RWPE2 (cell line): Measurements from ENCODE around the gene PLEKHG1.

Experiments
- ATAC-seq: fragments of 200-7000 bp; cut with Tn5 transposase; 3 replicates; pipeline ENCODE4 v1.9.1; 2021; ENCODE audit warnings: low read depth
- DNase-seq: peaks from one replicate; pipeline ENCODE4 v3.0.0-alpha.2; 2020; ENCODE audit warnings: low spot score
- H3K27ac ChIP-seq: fragments of 450-650 bp; 2 replicates; pipeline ENCODE4 v1.5.1; 2017; ENCODE audit warnings: mild to moderate bottlenecking; ENCODE audit not compliant: poor library complexity, severe bottlenecking
- H3K27me3 ChIP-seq: fragments of 250-450 bp; sonication (Bioruptor Pico); 2 replicates; pipeline ENCODE4 v1.5.1; 2021; ENCODE audit warnings: mild to moderate bottlenecking, moderate library complexity; ENCODE audit not compliant: insufficient read depth, poor library complexity, severe bottlenecking
- H3K36me3 ChIP-seq: fragments of 250-450 bp; sonication (Bioruptor Pico); 2 replicates; pipeline ENCODE4 v1.5.1; 2020; ENCODE audit warnings: low read depth, mild to moderate bottlenecking, moderate library complexity
- H3K4me1 ChIP-seq: fragments of 250-450 bp; sonication (Bioruptor Pico); 2 replicates; pipeline ENCODE4 v1.5.1; 2021; ENCODE audit warnings: mild to moderate bottlenecking, moderate library complexity; ENCODE audit not compliant: insufficient read depth, poor library complexity, severe bottlenecking
- H3K4me3 ChIP-seq: fragments of 250-450 bp; sonication (Bioruptor Pico); 2 replicates; pipeline ENCODE4 v1.5.1; 2021; ENCODE audit warnings: mild to moderate bottlenecking, moderate library complexity; ENCODE audit not compliant: severe bottlenecking
- H3K9me3 ChIP-seq: fragments of 250-450 bp; sonication (Bioruptor Pico); 2 replicates; pipeline ENCODE4 v1.5.1; 2021; ENCODE audit warnings: mild to moderate bottlenecking, moderate library complexity; ENCODE audit not compliant: severe bottlenecking
- TF ChIP-seq, protein P1 (sequence below): fragments of 450-650 bp; IDR thresholded peaks from one replicate; pipeline ENCODE4 v1.5.1; 2017; ENCODE audit warnings: mild to moderate bottlenecking, moderate library complexity; ENCODE audit not compliant: poor library complexity, severe bottlenecking

PLEKHG1 gene

DNA sequence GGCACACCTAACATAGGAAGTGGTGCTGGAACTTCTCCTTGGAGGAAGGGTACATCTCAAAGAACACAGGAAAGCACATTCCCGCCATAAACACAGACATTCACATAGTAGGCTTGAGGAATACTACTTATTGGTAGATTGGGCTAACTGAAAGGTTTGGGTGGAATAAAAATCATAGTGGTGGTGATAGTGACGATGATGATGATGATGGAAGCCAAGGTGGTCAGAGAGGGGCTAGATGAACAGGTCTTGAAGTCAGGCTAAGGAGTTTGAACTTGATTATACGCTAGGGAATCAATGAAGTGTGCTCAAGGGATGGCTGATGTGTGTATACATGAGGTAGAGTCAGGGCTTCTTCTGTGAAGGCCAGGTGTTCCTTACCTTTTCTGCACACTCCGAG is 12.0 kb upstream of the PLEKHG1 start:
- Histone ChIP-seq H3K27me3 (no peaks in the 10 kb centered on the region), H3K4me1 (no peaks in the 10 kb centered on the region), H3K27ac (no peak overlapping the region), H3K4me3 (no peak overlapping the region), H3K36me3 (no peaks in the 10 kb centered on the region), H3K9me3 (no peaks in the 10 kb centered on the region)
- ATAC-seq (no peak), DNase-seq (no peak)
- TF ChIP-seq, protein P1, sequence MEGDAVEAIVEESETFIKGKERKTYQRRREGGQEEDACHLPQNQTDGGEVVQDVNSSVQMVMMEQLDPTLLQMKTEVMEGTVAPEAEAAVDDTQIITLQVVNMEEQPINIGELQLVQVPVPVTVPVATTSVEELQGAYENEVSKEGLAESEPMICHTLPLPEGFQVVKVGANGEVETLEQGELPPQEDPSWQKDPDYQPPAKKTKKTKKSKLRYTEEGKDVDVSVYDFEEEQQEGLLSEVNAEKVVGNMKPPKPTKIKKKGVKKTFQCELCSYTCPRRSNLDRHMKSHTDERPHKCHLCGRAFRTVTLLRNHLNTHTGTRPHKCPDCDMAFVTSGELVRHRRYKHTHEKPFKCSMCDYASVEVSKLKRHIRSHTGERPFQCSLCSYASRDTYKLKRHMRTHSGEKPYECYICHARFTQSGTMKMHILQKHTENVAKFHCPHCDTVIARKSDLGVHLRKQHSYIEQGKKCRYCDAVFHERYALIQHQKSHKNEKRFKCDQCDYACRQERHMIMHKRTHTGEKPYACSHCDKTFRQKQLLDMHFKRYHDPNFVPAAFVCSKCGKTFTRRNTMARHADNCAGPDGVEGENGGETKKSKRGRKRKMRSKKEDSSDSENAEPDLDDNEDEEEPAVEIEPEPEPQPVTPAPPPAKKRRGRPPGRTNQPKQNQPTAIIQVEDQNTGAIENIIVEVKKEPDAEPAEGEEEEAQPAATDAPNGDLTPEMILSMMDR: no peak

DNA sequence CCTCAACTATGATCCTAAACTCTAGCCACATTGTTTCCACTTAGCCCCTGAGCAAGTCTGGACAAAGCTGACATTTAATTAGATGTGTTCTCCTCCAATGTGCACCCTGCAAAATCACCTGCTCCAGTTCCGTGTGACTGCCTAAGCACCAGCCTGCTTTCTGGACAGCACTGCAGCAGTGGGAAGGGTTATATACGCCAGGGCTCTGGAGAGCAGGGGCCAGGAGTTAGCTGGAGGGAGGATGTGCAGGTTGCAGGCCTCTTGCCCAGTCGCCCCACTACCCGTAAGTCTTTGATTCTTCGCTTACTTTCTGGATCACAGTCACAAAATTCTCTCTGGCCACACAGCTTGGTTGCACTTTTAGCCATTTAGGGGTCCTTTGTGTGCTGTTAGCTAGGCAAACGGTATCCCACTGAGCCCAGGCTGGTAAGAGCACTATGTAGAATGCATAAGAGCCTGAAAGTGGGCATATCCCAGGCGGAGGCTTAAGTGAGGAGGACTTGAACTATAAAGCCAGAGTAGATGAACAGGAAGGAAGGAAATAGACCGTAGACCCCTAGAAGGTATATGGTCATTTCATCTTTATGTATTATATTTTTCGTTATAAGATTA is 10.7 kb upstream of the PLEKHG1 start:
- Histone ChIP-seq H3K4me1 (no peaks in the 10 kb centered on the region), H3K27me3 (no peaks in the 10 kb centered on the region), H3K4me3 (no peak overlapping the region), H3K36me3 (no peaks in the 10 kb centered on the region), H3K9me3 (no peaks in the 10 kb centered on the region), H3K27ac (no peak overlapping the region)
- TF ChIP-seq, protein P1: no peak
- DNase-seq: no peak
- no peak; the same call in 2 of the 3 replicates for ATAC-seq

DNA sequence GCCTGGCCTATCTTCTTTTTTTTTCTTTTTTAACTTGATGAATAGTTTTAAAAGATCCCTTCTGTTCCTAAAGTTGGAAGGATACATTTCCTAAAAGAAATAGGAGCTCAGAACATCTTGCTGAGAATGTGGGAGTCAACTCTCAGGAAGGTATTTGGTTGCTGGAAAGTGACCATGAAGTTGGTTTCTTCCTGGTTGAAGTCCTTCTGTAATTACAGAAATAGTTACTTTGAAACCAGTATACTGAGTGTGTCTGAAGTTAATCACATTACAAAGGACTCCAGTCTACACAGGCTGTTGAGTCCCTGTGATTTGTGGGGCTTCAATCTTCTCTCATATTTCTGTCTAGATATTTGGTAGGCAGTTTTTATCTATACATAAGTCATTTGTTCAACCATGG is 9.8 kb upstream of the PLEKHG1 start:
- ATAC-seq: no peak
- no peaks in the 10 kb centered on the region for H3K27me3 ChIP-seq
- no peaks in the 10 kb centered on the region for H3K36me3 ChIP-seq
- no peak overlapping the region for H3K27ac ChIP-seq
- no peaks in the 10 kb centered on the region for H3K9me3 ChIP-seq
- no peaks in the 10 kb centered on the region for H3K4me1 ChIP-seq
- TF ChIP-seq, protein P1: no peak
- no peak overlapping the region for H3K4me3 ChIP-seq
- no peak for DNase-seq

DNA sequence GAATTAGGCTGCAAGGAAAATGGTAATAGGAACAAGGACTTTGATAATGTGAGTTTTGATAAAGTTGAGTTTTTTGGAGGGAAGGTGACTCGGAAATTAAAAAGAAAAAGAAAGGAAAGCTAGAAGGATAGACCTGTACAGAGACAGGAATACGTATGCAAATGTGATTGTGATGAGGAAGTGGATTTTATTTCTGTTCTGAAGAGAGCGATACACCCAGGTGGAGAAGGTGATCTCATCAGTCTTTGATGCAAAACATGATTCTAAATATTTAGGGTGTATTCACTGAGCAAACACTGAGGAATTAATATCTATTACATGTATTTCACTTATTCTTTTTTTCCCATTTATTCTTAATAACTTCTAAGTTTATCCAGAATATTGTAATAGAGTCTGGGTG is 9.2 kb upstream of the PLEKHG1 start:
- Histone ChIP-seq H3K36me3 (no peaks in the 10 kb centered on the region), H3K4me1 (no peaks in the 10 kb centered on the region), H3K27me3 (no peaks in the 10 kb centered on the region), H3K4me3 (no peak overlapping the region), H3K27ac (no peak overlapping the region), H3K9me3 (no peaks in the 10 kb centered on the region)
- no peak for DNase-seq
- no peak for ATAC-seq
- TF ChIP-seq, protein P1: no peak

DNA sequence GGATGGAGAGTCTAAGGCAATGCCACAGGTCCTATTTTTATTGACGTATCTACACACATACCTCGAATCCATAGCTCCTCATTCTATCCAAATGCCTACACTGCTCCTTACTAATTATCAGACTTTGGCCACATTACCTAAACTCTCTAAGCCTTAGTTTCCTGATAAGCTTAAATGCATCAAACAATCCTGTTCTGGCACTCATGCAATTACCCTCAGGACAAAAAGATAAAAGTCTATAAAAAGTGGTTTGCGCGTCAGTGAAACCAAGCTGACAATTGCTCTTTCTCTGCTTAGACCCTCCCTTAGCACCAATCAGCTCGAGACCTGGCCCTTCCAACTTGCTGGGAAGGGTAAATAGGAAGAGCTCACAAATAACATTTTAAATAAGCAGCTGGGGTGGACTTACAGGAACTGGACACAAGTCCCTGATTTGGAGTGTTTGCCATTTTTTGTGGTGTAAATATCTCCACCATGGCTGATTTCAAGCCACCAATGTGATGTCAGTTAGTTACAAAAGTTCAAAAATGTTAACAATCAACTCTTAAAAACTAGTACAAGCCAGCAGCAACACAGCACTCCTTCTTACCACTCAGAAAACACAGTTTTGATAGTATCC is 7.2 kb upstream of the PLEKHG1 start:
- DNase-seq (no peak), ATAC-seq (no peak)
- TF ChIP-seq, protein P1: no peak
- Histone ChIP-seq H3K4me1 (no peaks in the 10 kb centered on the region), H3K9me3 (no peaks in the 10 kb centered on the region), H3K27ac (no peak overlapping the region), H3K27me3 (no peaks in the 10 kb centered on the region), H3K4me3 (no peak overlapping the region), H3K36me3 (no peaks in the 10 kb centered on the region)
